HepG2 (cell line): ENCODE measurements around the gene SGSM1. TPM values are rescaled to one million over a fixed set of nuclear protein-coding genes. Genes with fewer than 3 reads are reported as not detected.

Source experiments
- ATF7-NPFF ChIP-seq: sonication (generic); formaldehyde crosslinking; IDR thresholded peaks from 2 replicates; pipeline ENCODE4 v1.8.1; 2023; ENCODE audit warnings: mild to moderate bottlenecking, low read depth, missing genetic modification reagents, moderate library complexity
- BRCA1 ChIP-seq: sonication (generic); formaldehyde crosslinking; IDR thresholded peaks from 2 replicates; pipeline ENCODE4 v1.4.0; 2020; ENCODE audit warnings: missing genetic modification reagents
- CCDC6 ChIP-seq: sonication (generic); formaldehyde crosslinking; IDR thresholded peaks from 2 replicates; pipeline ENCODE4 v1.8.1; 2022; ENCODE audit warnings: mild to moderate bottlenecking, missing genetic modification reagents, moderate library complexity
- ELF4 ChIP-seq: sonication (generic); formaldehyde crosslinking; IDR thresholded peaks from 2 replicates; pipeline ENCODE4 v1.5.0; 2020; ENCODE audit warnings: missing genetic modification reagents, mild to moderate bottlenecking, moderate library complexity, borderline replicate concordance
- ETV6 ChIP-seq: sonication (generic); formaldehyde crosslinking; conservative IDR thresholded peaks from 2 replicates; pipeline ENCODE4 v1.4.0; 2020; ENCODE audit warnings: missing genetic modification reagents
- MED8 ChIP-seq: sonication (generic); formaldehyde crosslinking; IDR thresholded peaks from 2 replicates; pipeline ENCODE4 v1.8.1; 2023; ENCODE audit warnings: mild to moderate bottlenecking, missing genetic modification reagents; ENCODE audit not compliant: insufficient replicate concordance
- MTF1 ChIP-seq: sonication (generic); formaldehyde crosslinking; IDR thresholded peaks from 2 replicates; pipeline ENCODE4 v1.5.0; 2020; ENCODE audit warnings: missing genetic modification reagents
- MXI1 ChIP-seq: IDR thresholded peaks from 3 replicates; pipeline ENCODE4 v1.6.1; 2012; ENCODE audit warnings: low read depth, low read length, inconsistent platforms, borderline replicate concordance
- PHB2 ChIP-seq: fragments of 450-650 bp; IDR thresholded peaks from 2 replicates; pipeline ENCODE4 v1.6.1; 2018; ENCODE audit not compliant: partially characterized antibody
- RFXANK ChIP-seq: IDR thresholded peaks from 2 replicates; pipeline ENCODE4 v1.6.1; 2016
- SIN3A ChIP-seq: IDR thresholded peaks from 2 replicates; pipeline ENCODE4 v1.6.1; 2011; ENCODE audit warnings: low read depth, mild to moderate bottlenecking, control low read depth, low read length, borderline replicate concordance
- TGIF2 ChIP-seq: IDR thresholded peaks from 2 replicates; pipeline ENCODE4 v1.6.1; 2016; ENCODE audit warnings: control low read depth, missing compliant biosample characterization
- TOPORS ChIP-seq: sonication (generic); formaldehyde crosslinking; IDR thresholded peaks from 2 replicates; pipeline ENCODE4 v1.8.0; 2023; ENCODE audit warnings: mild to moderate bottlenecking, missing genetic modification reagents
- ZFY ChIP-seq: sonication (generic); formaldehyde crosslinking; IDR thresholded peaks from 2 replicates; pipeline ENCODE4 v1.4.0; 2020; ENCODE audit warnings: missing genetic modification reagents
- ZNF224 ChIP-seq: sonication (generic); formaldehyde crosslinking; IDR thresholded peaks from 2 replicates; pipeline ENCODE4 v1.5.0; 2020; ENCODE audit warnings: mild to moderate bottlenecking, missing genetic modification reagents
- ZNF546 ChIP-seq: sonication (generic); formaldehyde crosslinking; conservative IDR thresholded peaks from 2 replicates; pipeline ENCODE4 v1.8.1; 2023; ENCODE audit warnings: mild to moderate bottlenecking, missing genetic modification reagents
- ZNF766 ChIP-seq: sonication (generic); formaldehyde crosslinking; IDR thresholded peaks from 2 replicates; pipeline ENCODE4 v1.5.0; 2020; ENCODE audit warnings: missing genetic modification reagents, borderline replicate concordance
- ZNF768 ChIP-seq: sonication (generic); formaldehyde crosslinking; IDR thresholded peaks from 2 replicates; pipeline ENCODE4 v1.4.0; 2020; ENCODE audit warnings: missing genetic modification reagents
- ZNF773 ChIP-seq: sonication (generic); formaldehyde crosslinking; IDR thresholded peaks from 2 replicates; pipeline ENCODE4 v1.4.0; 2020; ENCODE audit warnings: missing genetic modification reagents, borderline replicate concordance
- polyA plus RNA-seq, 8 experiments: library from polyadenylated mRNA; depleted of rRNA in 3 of 8; stranded (reverse) in 7 of 8; unstranded in 1 of 8; fragments of >200 nt; fragmentation: Illumina TruSeq in 4 of 8; extraction: Trizol in 4 of 8; gene quantifications; 2 replicates each; pipeline versions ENCODE4 v1.2.1 to v1.2.3, GENCODE V29; 2011 to 2016; ENCODE audit warnings: low read depth in 4 of 8, missing spikeins in 1 of 8, mixed read lengths in 1 of 8; ENCODE audit not compliant: insufficient read depth in 1 of 8
- total RNA-seq, 5 experiments: library from RNA; depleted of rRNA; stranded (reverse); fragments of >200 nt; fragmentation: Illumina TruSeq; extraction: Trizol; gene quantifications; 2 replicates each; pipeline ENCODE4 v1.2.3, GENCODE V29; 2016; ENCODE audit warnings: low read depth in 1 of 5
- TF ChIP-seq, protein P1 (sequence below): IDR thresholded peaks from 2 replicates; pipeline ENCODE4 v1.6.1; 2016; ENCODE audit warnings: mild to moderate bottlenecking, missing biosample characterization, missing genetic modification reagents
- TF ChIP-seq, protein P2 (sequence below): sonication (generic); formaldehyde crosslinking; IDR thresholded peaks from 2 replicates; pipeline ENCODE4 v1.5.0; 2020; ENCODE audit warnings: missing genetic modification reagents, mild to moderate bottlenecking, borderline replicate concordance
- TF ChIP-seq, protein P3 (sequence below): sonication (generic); formaldehyde crosslinking; IDR thresholded peaks from 2 replicates; pipeline ENCODE4 v1.5.0; 2020; ENCODE audit warnings: mild to moderate bottlenecking, missing genetic modification reagents, moderate library complexity
- TF ChIP-seq, protein P4 (sequence below): sonication (generic); formaldehyde crosslinking; IDR thresholded peaks from 2 replicates; pipeline ENCODE4 v1.4.0; 2020; ENCODE audit warnings: missing genetic modification reagents, borderline replicate concordance

SGSM1 gene
- total and polyA plus RNA-seq, 2 of the 13 experiments (the other 11 are each of a cell fraction or from before 2014, with no cell fraction given), result 0.07 TPM; not detected in 1

DNA sequence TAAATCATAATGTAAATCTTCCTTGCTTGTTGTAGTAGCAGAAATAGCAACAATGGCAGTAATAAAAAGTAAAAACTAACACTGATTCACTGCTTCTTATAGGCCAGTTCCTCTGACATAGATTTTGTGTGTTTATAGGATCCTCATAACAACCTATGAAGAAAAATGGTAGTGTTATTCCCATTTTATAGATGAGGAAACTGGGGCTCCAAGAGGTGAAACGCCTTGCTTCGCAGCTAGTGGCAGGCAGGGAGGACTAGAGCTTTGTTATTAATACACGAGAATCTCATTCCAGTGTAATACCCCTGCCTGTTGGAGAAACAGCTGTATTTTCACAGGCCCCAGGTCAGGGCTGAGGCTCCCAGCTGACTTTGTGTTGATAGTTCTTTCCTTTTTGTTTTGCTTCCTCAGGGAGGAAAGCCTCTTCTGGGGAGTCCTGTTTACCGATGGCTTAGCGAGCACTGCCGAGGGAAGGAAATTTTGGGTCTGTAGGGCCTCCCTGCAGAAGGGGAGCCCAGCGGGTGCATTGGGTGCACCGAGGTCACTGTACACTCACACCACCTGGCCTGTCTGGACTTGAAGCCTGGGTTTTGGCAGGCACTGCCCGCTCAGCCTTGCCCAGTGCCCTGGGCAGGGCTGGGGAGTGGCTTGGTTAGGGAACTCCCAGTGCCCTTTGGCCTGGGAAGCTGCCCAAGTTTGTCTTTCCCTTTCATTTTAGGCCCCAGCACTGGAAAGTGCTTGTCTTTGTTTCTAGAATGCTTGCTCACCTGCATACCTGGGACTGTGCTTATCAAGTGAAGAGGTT is 160.0 kb downstream of the SGSM1 start (continued):
- TF ChIP-seq ATF7-NPFF (CRISPR knock-in tag) (no peak), ZNF546 (CRISPR knock-in tag) (no peak), ZNF224 (CRISPR knock-in tag) (no peak), MED8 (no peak), PHB2 (no peak), RFXANK (CRISPR knock-in tag) (no peak), SIN3A (0 out of 2 replicates have a peak, but pooled peaks have one; percentile 32), CCDC6 (CRISPR knock-in tag) (no peak), ZNF773 (CRISPR knock-in tag) (no peak), ZNF768 (CRISPR knock-in tag) (no peak), MXI1 (no peak), ELF4 (CRISPR knock-in tag) (no peak), BRCA1 (CRISPR knock-in tag) (no peak), ZNF766 (no peak), ZFY (CRISPR knock-in tag) (peak; percentile 48; the same call in 1 of the 2 replicates), TGIF2 (CRISPR knock-in tag) (no peak), MTF1 (CRISPR knock-in tag) (no peak), TOPORS (CRISPR knock-in tag) (no peak), ETV6 (CRISPR knock-in tag) (no peak)
- TF ChIP-seq, protein P1, sequence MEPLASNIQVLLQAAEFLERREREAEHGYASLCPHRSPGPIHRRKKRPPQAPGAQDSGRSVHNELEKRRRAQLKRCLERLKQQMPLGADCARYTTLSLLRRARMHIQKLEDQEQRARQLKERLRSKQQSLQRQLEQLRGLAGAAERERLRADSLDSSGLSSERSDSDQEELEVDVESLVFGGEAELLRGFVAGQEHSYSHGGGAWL (CRISPR knock-in tag), result no peak
- TF ChIP-seq, protein P2, sequence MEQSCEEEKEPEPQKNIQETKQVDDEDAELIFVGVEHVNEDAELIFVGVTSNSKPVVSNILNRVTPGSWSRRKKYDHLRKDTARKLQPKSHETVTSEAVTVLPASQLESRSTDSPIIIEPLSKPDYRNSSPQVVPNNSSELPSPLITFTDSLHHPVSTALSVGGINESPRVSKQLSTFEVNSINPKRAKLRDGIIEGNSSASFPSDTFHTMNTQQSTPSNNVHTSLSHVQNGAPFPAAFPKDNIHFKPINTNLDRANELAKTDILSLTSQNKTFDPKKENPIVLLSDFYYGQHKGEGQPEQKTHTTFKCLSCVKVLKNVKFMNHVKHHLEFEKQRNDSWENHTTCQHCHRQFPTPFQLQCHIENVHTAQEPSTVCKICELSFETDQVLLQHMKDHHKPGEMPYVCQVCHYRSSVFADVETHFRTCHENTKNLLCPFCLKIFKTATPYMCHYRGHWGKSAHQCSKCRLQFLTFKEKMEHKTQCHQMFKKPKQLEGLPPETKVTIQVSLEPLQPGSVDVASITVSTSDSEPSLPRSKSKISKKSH (CRISPR knock-in tag), result no peak
- TF ChIP-seq, protein P3, sequence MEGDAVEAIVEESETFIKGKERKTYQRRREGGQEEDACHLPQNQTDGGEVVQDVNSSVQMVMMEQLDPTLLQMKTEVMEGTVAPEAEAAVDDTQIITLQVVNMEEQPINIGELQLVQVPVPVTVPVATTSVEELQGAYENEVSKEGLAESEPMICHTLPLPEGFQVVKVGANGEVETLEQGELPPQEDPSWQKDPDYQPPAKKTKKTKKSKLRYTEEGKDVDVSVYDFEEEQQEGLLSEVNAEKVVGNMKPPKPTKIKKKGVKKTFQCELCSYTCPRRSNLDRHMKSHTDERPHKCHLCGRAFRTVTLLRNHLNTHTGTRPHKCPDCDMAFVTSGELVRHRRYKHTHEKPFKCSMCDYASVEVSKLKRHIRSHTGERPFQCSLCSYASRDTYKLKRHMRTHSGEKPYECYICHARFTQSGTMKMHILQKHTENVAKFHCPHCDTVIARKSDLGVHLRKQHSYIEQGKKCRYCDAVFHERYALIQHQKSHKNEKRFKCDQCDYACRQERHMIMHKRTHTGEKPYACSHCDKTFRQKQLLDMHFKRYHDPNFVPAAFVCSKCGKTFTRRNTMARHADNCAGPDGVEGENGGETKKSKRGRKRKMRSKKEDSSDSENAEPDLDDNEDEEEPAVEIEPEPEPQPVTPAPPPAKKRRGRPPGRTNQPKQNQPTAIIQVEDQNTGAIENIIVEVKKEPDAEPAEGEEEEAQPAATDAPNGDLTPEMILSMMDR, result no peak
- TF ChIP-seq, protein P4, sequence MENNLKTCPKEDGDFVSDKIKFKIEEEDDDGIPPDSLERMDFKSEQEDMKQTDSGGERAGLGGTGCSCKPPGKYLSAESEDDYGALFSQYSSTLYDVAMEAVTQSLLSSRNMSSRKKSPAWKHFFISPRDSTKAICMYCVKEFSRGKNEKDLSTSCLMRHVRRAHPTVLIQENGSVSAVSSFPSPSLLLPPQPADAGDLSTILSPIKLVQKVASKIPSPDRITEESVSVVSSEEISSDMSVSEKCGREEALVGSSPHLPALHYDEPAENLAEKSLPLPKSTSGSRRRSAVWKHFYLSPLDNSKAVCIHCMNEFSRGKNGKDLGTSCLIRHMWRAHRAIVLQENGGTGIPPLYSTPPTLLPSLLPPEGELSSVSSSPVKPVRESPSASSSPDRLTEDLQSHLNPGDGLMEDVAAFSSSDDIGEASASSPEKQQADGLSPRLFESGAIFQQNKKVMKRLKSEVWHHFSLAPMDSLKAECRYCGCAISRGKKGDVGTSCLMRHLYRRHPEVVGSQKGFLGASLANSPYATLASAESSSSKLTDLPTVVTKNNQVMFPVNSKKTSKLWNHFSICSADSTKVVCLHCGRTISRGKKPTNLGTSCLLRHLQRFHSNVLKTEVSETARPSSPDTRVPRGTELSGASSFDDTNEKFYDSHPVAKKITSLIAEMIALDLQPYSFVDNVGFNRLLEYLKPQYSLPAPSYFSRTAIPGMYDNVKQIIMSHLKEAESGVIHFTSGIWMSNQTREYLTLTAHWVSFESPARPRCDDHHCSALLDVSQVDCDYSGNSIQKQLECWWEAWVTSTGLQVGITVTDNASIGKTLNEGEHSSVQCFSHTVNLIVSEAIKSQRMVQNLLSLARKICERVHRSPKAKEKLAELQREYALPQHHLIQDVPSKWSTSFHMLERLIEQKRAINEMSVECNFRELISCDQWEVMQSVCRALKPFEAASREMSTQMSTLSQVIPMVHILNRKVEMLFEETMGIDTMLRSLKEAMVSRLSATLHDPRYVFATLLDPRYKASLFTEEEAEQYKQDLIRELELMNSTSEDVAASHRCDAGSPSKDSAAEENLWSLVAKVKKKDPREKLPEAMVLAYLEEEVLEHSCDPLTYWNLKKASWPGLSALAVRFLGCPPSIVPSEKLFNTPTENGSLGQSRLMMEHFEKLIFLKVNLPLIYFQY (CRISPR knock-in tag), result no peak
